ENCODE data around the gene SCFD2. TPM values are rescaled to one million over a fixed set of nuclear protein-coding genes. Genes with fewer than 3 reads are reported as not detected.
"Not testable (repeated sequence)": the region's sequence is repeated elsewhere in the genome, so short reads cannot be mapped to it uniquely, and the experiment has no call there.

Gene SCFD2
- total RNA-seq, 6 experiments from 2014 or later = 35.2 to 46.7 (median 41.5) TPM

DNA sequence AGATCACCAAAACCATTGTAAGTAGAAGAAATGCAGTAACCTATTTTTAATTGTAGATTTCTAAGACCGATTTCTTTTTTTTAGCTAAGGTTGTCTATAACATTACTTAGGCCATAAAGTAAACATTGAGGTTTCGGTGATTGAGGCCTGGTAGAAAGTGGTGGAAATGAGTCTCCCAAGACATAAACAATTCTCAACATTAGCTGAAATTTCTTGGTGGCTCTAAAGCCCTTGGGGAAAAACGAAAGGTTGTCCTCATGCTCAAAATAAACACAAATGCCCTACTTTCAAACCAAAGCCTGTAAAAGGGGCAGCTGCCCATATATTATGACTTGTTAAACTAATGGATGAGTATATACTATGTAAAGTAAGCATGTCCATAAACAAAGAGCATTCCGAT is 98.8 kb downstream of the SCFD2 start:
- no peaks in the 10 kb centered on the region; the same call in 1 of the 2 replicates for H3K9me3 Mint-ChIP-seq
- TF ChIP-seq, protein P1, sequence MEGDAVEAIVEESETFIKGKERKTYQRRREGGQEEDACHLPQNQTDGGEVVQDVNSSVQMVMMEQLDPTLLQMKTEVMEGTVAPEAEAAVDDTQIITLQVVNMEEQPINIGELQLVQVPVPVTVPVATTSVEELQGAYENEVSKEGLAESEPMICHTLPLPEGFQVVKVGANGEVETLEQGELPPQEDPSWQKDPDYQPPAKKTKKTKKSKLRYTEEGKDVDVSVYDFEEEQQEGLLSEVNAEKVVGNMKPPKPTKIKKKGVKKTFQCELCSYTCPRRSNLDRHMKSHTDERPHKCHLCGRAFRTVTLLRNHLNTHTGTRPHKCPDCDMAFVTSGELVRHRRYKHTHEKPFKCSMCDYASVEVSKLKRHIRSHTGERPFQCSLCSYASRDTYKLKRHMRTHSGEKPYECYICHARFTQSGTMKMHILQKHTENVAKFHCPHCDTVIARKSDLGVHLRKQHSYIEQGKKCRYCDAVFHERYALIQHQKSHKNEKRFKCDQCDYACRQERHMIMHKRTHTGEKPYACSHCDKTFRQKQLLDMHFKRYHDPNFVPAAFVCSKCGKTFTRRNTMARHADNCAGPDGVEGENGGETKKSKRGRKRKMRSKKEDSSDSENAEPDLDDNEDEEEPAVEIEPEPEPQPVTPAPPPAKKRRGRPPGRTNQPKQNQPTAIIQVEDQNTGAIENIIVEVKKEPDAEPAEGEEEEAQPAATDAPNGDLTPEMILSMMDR (IDR thresholded peaks at IDR 0.05) = no peak
- H3K4me1 Mint-ChIP-seq (ENCODE audit: low read depth) = no peaks in the 10 kb centered on the region
- H3K36me3 Mint-ChIP-seq (ENCODE audit: low read depth) = peaks cover 42% of the 10 kb centered on the region
- no peak overlapping the region for H3K27ac Mint-ChIP-seq
- no peak overlapping the region for H3K4me3 Mint-ChIP-seq
- DNase-seq = no peak
- H3K27me3 Mint-ChIP-seq (ENCODE audit: insufficient read depth) = no peaks in the 10 kb centered on the region

DNA sequence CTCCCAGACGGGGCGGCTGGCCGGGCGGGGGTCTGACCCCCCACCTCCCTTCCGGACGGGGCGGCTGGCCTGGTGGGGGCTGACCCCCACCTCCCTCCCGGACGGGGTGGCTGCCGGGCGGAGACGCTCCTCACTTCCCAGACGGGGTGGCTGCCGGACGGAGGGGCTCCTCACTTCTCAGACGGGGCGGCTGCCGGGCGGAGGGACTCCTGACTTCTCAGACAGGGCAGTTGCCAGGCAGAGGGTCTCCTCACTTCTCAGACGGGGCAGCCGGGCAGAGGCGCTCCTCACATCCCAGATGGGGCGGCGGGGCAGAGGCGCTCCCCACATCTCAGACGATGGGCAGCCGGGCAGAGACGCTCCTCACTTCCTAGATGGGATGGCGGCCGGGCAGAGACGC is 109.9 kb downstream of the SCFD2 start:
- H3K4me3 Mint-ChIP-seq; H3K27me3 Mint-ChIP-seq (ENCODE audit: insufficient read depth); DNase-seq; H3K9me3 Mint-ChIP-seq; H3K4me1 Mint-ChIP-seq (ENCODE audit: low read depth); H3K27ac Mint-ChIP-seq: not testable (repeated sequence)
- H3K36me3 Mint-ChIP-seq (ENCODE audit: low read depth) = peaks cover 15% of the 10 kb centered on the region

DNA sequence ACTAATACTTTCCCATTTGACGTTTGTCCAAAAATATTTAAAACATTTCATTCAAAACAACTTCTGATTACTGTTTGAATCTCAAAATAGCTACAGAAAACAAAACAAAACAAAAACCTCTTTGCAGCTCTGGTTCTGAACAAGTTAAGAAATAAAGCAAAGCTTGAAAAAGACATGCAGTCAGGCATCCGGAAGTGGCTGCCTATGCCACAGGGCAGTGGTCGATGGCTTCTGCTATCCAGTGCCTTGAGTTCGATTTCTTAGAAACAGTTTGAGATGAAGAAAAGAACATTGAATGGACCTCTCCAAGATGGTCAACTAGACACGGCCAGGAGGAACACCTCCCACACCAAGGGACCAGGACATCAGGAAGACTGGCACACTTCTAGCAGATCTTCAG is 125.3 kb downstream of the SCFD2 start:
- no peak overlapping the region for H3K4me3 Mint-ChIP-seq
- H3K27me3 Mint-ChIP-seq (ENCODE audit: insufficient read depth) = no peaks in the 10 kb centered on the region
- H3K27ac Mint-ChIP-seq = no peak overlapping the region
- H3K4me1 Mint-ChIP-seq (ENCODE audit: low read depth) = peaks cover 30% of the 10 kb centered on the region
- TF ChIP-seq, protein P1 (IDR thresholded peaks at IDR 0.05) = no peak
- DNase-seq = no peak
- peaks cover 9% of the 10 kb centered on the region for H3K9me3 Mint-ChIP-seq
- peaks cover 27% of the 10 kb centered on the region for H3K36me3 Mint-ChIP-seq (ENCODE audit: low read depth)

DNA sequence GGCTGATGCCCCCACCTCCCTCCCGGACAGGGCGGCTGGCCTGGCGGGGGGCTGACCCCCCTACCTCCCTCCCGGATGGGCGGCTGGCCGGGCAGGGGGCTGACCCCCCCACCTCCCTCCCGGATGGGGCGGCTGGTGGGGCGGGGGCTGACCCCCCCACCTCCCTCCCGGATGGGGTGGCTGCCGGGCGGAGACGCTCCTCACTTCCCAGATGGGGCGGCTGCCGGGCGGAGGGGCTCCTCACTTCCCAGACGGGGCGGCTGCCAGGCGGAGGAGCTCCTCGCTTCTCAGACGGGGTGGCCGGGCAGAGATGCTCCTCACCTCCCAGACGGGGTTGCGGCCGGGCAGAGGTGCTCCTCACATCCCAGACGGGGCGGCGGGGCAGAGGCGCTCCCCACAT is 127.5 kb downstream of the SCFD2 start:
- not testable (repeated sequence) for H3K4me3 Mint-ChIP-seq; H3K36me3 Mint-ChIP-seq (ENCODE audit: low read depth); H3K27ac Mint-ChIP-seq; H3K9me3 Mint-ChIP-seq; H3K27me3 Mint-ChIP-seq (ENCODE audit: insufficient read depth); DNase-seq
- peaks cover 38% of the 10 kb centered on the region for H3K4me1 Mint-ChIP-seq (ENCODE audit: low read depth)

DNA sequence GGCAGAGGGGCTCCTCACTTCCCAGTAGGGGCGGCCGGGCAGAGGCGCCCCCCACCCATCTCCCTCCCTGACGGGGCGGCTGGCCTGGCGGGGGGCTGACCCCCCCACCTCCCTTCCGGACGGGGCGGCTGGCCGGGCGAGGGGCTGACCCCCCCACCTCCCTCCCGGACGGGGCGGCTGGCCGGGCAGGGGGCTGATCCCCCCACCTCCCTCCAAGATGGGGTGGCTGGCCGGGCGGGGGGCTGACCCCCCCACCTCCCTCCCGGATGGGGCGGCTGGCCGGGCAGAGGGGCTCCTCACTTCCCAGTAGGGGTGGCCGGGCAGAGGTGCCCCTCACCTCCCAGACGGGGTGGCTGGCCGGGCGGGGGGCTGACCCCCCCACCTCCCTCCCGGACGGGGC is 128.1 kb downstream of the SCFD2 start:
- H3K36me3 Mint-ChIP-seq (ENCODE audit: low read depth); H3K27me3 Mint-ChIP-seq (ENCODE audit: insufficient read depth); H3K9me3 Mint-ChIP-seq; DNase-seq; H3K27ac Mint-ChIP-seq; H3K4me3 Mint-ChIP-seq: not testable (repeated sequence)
- peaks cover 37% of the 10 kb centered on the region for H3K4me1 Mint-ChIP-seq (ENCODE audit: low read depth)

DNA sequence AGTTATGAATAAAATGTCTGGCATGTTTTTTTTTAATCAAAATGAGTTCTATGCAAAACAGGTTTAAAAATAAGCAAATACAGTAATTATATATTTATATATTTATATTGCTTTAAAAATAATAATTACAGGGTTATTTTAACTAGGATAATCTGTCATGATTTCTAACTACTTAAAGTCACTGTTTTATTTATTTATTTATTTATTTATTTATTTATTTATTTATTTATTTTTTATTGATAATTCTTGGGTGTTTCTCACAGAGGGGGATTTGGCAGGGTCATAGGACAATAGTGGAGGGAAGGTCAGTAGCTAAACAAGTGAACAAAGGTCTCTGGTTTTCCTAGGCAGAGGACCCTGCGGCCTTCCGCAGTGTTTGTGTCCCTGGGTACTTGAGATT is 129.2 kb downstream of the SCFD2 start:
- not testable (repeated sequence) for H3K27me3 Mint-ChIP-seq (ENCODE audit: insufficient read depth); H3K9me3 Mint-ChIP-seq; DNase-seq; H3K36me3 Mint-ChIP-seq (ENCODE audit: low read depth); H3K4me3 Mint-ChIP-seq; H3K27ac Mint-ChIP-seq
- peaks cover 33% of the 10 kb centered on the region for H3K4me1 Mint-ChIP-seq (ENCODE audit: low read depth)

DNA sequence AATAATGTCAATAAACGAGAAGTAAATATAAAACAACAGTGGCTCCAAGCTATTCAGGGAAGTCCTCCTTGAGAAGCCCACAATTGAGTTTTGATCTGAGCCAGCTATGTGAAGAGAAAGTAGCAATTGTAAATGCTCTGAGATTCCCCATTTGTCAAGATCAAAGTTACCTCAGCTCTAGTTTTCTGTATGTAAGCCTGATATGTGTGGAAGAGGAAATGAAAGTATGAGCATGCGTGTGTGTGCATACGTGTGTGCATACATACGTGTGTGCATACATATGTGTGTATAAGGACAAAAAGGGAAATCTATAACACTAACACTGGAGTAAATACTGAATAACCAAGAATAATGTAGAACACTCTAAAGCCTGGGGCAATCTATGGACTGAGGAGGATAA is 130.3 kb downstream of the SCFD2 start:
- H3K36me3 Mint-ChIP-seq (ENCODE audit: low read depth) = peaks cover 6% of the 10 kb centered on the region; the same call in 1 of the 2 replicates
- no peak overlapping the region for H3K4me3 Mint-ChIP-seq
- no peaks in the 10 kb centered on the region for H3K27me3 Mint-ChIP-seq (ENCODE audit: insufficient read depth)
- TF ChIP-seq, protein P1 (IDR thresholded peaks at IDR 0.05) = no peak
- H3K27ac Mint-ChIP-seq = no peak overlapping the region
- no peak for DNase-seq
- no peaks in the 10 kb centered on the region for H3K9me3 Mint-ChIP-seq
- peaks cover 28% of the 10 kb centered on the region for H3K4me1 Mint-ChIP-seq (ENCODE audit: low read depth)

DNA sequence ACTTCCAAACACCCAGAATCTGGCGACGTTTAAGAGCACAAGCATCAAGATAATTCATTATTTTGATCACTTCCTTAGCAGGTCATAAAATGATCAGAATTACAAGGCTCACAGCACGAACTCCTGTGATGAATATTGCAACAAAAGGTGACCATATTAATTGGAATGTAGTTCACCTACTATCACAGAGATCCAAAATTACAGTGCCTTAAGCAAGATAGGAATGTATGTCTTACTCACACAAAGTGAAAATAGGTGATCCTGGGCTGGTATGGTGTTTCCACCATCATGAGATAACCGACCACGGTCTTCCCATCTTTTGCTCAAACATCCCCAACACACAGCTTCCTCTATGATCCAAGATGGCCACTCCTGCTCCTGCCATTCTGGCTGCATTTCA is 131.2 kb downstream of the SCFD2 start:
- Mint-ChIP-seq H3K4me3 (no peak overlapping the region), H3K27ac (no peak overlapping the region), H3K4me1 (ENCODE audit: low read depth) (peaks cover 20% of the 10 kb centered on the region), H3K9me3 (no peaks in the 10 kb centered on the region), H3K27me3 (ENCODE audit: insufficient read depth) (no peaks in the 10 kb centered on the region), H3K36me3 (ENCODE audit: low read depth) (peaks cover 6% of the 10 kb centered on the region; the same call in 1 of the 2 replicates)
- DNase-seq = no peak
- TF ChIP-seq, protein P1 (IDR thresholded peaks at IDR 0.05) = no peak
